NCI-H2107 treated with DMSO at 0.1 percent for 48 hours (cell line): Measurements from ENCODE around the gene LARP4B.
"Not testable (repeated sequence)": the region's sequence is repeated elsewhere in the genome, so short reads cannot be mapped to it uniquely, and the experiment has no call there.

Experiments used
- DNase-seq: peaks from one replicate; lab custom pipeline; 2025; ENCODE audit not compliant: unreplicated experiment; lab: John Stamatoyannopoulos, UW

The LARP4B gene

DNA sequence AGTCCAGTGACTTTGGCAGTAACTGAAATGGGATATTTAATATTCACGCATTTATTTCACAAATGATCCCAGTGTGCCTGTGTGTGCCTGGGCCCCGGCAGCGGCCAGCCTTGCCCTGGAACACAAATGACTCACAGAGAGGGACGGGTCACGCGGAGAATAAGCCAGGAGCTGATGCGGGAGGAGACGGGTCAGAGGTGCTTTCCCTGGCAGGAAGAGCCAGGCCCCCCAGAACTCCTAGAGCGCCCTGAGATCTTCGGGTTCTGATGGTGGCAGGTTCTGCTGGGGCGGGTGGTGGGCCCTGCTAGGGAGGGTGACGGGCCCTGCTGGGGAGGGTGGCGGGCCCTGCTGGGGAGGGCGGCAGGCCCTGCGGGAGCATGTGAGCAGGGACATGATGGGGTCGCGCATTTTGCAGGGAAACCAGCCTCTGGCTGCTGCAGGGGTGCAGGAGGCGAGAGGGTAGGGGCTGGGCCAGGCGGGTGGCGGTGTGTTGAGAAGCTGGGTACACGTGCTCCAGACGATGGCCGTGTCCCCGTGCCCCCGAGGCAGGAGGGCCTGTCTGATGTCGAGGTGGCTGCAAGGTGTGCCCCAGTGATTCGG is 157.8 kb downstream of the LARP4B start:
- no peak for DNase-seq

DNA sequence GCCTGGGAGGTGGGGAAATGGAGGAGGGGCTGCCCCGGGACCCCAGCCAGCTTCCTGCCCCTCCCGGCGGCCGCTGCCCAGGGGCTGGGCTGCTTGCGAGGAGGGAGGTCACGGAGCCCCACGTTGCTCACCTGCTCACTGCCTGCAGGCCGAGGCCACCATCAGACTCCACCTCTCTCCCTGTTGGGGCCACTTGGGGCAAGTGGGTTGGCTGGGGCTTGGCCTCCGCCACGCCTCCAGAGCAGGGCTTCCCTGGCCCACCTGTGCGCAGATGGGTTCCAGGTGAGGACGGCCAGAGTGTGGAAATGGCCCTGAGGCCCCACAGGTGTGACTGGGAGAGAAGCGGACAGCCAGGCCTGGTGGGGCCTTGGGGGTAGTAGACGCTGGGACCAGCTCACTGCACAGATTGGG is 159.3 kb downstream of the LARP4B start:
- no peak for DNase-seq

DNA sequence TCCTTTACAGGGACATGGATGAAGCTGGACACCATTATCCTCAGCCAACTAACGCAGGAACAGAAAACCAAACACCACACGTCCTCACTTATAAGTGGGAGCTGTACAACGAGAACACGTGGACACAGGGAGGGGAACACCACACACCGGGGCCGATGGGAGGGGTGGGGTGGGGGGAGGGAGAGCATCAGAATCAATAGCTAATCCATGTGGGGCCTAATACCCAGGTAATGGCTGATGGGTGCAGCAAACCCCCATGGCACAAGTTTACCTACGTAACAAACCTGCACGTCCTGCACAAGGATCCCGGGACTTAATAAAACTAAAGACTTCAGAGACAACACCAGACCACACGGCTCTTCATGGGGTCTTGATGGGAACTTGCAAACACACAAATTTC is 159.9 kb downstream of the LARP4B start:
- no peak for DNase-seq

- DNase-seq: no peak
Measured at GRCh38 chr10:770975-771374, 160.5 kb downstream of the LARP4B start.

- DNase-seq: not testable (repeated sequence)
Measured at GRCh38 chr10:770048-770712, 161.3 kb downstream of the LARP4B start.

DNA sequence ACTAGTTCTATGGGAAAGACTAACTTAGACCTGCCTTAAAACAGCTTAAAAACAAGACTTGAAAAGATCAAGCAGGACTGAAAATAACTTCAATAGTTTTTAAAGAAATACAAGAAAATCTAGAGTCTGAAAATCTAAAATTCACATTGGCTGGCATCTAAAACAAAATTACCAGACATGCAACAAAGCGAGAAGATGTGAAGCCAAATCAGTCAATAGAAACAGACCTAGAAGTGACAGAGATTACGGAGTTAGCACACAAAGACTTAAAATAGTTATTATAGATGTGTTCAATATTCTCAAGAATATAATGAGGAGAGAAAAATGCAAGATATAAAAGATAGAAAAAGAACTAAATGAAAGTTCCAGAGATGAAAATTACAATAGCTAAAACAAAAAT is 163.7 kb downstream of the LARP4B start:
- no peak for DNase-seq

GRCh38 chr10:767211-767610 is 164.3 kb downstream of the LARP4B start:
- no peak for DNase-seq

DNA sequence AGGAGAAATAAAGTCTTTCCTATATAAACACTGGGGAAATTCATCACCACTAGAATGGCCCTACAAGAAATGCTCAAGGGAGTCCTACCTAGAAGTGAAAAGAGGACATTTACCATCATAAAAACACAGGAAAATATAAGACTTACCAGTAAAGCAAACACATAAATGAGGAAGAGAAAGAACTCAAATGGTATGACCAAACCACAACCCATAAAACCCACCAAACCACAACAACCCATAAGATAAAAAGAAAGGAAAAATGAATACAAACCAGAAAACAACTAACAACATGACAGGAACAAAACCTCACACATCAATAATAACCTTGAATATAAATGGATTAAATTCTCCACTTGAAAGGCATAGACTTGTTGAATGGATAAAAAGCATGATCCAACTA is 170.1 kb downstream of the LARP4B start:
- no peak for DNase-seq

- DNase-seq: no peak
Measured at GRCh38 chr10:760622-761021, 170.9 kb downstream of the LARP4B start.

DNA sequence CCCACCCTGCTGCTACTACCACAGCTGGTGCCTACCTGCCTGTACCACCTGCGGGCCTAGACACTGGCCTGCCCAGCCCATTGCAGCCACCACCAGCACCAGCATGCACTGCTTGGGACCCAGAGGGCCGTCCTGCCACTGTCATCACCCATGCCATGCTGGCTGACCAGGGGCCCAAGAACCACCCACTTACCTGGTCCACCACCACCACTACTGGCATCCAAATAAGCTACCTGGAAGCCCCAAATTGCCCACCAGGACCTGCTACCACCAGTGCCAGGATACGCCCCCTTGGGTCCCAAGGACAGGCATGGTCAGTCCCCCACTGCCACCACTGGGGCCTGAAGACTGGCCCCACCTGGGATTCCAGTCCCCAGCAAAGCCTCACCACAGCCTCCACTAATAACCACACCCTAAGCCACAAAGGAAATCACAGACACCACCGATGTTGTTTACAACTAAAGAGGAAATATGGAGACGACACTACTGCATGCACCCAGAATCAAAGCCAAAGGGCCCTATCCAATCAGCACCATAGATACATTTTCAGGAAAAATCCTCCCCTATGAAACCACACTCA is 171.5 kb downstream of the LARP4B start:
- no peak for DNase-seq
